Activated CD4-positive, alpha-beta T cell treated with anti-CD3 and anti-CD28 coated beads, Interleukin-2, amount 50 U/mL, for 24 hours (primary cell): ENCODE data around the gene WNK4.
A peak's percentile ranks its signal among the peaks of the same experiment; 100 is the strongest.
"Not testable (repeated sequence)": the region's sequence is repeated elsewhere in the genome, so short reads cannot be mapped to it uniquely, and the experiment has no call there.

Source experiments
- DNase-seq, 2 donors: peaks; one replicate each; pipeline ENCODE4 v3.0.0-alpha.2; 2020; ENCODE audit warnings: low read depth in 1 of 2, low spot score in 1 of 2

Gene WNK4

DNA sequence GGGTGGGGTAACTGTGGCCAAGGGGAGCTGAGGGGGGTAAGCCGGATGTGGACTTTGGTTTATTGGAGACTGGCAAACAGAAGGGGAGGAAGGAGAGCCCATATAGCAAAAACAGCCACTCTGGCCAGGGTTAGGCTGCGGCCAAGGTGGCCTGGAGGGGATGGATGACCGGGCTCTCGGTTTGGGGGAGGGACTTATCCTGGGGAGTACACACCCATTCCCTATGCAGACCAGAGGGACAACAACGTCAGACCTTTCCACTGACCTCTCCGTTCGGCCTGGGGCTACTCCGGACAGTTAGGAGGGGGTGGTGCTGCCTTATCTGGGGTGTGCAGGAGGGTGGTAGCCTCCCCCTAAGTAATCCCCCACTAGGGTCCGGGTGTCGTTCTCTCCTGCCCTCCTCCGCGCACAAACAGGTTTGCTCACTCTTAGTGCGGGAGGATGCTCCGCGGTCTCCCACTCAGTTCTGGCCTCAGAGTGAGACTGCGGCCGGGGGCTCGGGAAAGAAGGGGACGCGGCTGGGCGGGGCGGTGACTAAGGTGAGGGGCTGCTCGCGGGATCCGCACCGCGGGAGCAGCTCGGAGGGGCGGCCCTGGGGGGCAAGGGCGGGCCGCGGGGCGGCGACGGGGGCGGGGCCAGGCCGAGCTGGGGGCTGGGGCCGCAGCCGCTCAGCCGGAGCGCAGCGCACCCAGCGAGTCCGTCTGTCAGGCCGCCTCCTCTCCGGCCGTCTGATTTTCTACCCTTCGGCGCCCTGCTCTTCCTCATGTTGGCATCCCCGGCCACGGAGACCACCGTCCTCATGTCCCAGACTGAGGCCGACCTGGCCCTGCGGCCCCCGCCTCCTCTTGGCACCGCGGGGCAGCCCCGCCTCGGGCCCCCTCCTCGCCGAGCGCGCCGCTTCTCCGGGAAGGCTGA is at the start of gene WNK4:
Gene WNK4, plus strand, starts transcription at position 675 of the 915 bp plus-strand sequence. Its CDS starts 89 bp downstream, at position 764.
- no peak for DNase-seq

DNA sequence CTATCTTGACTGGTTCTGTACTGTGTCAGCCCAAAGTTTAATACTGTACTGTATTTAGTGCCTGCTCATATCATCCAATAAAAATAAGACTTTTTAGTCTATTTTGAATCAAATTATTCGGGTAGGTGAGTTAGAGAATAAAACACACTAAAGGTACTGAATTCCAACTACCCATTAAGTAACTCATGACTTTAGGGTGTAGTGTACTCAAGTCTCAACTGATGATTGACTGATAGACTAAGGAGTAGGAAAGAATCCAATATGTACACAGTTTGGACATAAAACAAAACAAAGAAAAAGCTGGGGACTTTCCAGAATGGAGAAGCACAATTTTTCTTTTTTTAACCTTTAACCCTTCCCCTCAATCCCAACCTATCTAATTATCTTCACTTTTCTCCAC is 39.7 kb upstream of the WNK4 start:
- no peak for DNase-seq

DNA sequence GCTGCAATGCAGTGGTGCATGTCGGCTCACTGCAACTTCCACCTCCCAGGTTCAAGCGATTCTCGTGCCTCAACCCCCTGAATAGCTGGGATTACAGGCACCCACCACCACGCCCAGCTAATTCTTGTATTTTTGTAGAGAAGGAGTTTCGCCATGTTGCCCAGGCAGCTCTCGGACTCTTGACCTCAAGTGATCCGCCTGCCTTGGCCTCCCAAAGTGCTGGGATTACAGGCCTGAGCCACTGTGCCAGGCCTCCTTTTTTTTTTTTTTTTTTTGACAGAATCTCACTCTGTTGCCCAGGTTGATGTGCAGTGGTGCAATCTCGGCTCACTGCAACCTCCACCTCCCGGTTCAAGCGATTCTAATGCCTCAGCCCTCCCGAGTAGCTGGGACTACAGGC is 37.5 kb upstream of the WNK4 start:
- DNase-seq: not testable (repeated sequence)

DNA sequence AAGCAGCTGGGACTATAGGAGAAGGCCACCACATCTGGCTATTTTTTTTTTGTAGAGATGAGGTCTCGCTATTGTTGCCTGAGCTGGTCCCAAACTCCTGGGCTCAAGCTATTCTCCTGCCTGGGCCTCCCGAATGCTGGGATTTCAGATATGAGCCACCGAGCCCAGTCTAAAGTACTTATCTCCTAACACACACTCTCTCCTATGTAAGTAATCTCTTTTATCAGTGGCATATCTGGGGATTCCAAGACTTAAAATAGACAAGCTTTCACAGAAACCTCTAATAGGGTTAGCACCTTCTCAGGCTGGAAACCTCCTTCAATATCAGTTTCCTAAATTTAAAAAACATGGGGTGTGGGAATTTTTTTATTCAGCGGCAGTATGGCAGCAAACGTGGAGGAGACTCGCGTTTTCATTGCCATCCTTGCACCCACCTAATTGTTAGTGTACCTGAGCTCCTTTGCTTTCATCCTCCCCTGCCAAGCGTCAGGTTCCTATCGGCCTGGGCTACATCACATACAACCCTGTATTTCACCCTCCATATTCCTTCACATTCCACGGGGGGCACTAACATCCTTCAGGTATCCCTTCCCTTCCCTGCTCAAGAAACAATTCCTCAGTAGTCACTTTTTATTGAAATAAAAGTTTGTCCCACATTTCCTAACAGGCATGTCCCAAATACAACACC is 36.7 kb upstream of the WNK4 start:
- DNase-seq: no peak

DNA sequence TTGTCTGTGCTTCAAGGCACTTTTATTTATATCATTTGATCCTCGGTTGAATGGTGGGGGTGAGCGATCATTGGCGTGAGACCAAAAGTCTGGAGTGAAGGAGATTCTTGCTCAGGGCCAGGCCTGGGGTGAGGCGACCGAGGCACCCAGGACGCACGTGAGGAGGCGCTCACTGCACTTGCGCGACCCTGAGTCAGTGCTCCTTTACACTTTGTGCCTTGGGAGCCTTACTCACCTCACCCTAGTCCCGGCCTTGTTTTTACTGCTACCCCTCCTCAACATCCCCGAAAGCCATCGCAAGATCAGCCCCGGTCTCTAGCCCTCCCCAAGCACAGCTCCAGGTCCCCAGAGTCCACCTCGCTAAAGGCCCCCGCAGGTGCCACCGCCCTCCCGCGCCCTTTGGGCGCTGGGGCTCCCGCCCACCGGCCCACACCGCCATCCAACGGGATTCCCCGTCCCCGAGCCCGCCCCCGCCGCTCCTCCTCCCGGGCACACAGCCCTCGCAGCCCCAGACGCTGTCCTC is 36.1 kb upstream of the WNK4 start:
- peak; percentile 54 to 55 for DNase-seq

DNA sequence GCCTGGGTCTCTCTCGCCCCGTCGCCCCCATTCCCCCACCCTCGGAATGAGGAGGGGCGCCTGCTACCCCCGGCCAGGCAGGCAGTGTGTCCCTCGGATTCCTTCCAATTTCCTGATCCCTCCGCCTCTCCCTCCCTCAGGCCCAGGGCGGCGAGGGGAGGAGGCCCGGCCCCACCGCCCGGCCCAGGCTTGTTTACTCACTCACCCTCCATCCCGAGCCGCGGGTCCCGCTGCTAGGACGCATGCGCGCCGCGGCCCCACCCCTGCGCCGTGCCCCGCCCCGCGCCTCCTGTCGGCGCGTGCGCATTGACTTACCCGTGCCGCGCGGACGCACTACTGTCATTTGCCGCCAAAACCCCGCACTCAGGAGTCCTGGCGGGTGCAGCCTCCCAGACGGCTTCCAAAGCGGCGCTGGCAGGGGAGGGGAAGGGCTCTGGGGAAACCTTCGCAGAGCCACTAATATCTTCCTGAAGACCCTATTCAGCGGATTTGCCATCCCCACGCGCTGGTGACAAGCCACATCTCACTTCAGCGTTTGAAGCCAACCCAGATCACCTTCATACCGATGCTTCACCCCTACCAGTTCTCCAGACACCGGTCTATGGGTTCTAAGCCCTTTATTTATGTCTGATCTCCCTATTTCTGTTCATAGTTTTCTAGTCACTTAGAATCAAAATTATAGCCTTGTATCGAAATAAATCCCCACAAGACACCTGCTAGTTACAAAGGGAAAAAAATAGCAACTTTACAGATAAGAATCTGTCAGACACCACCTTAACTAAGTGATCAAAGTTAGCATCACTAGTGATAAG is 35.4 kb upstream of the WNK4 start, which contains the start of gene EZH1:
Gene EZH1, minus strand, starts transcription at position 235 of the 812 bp plus-strand sequence. CDS start 16,099 bp downstream, outside the sequence.
- peak; percentile 86 for DNase-seq

DNA sequence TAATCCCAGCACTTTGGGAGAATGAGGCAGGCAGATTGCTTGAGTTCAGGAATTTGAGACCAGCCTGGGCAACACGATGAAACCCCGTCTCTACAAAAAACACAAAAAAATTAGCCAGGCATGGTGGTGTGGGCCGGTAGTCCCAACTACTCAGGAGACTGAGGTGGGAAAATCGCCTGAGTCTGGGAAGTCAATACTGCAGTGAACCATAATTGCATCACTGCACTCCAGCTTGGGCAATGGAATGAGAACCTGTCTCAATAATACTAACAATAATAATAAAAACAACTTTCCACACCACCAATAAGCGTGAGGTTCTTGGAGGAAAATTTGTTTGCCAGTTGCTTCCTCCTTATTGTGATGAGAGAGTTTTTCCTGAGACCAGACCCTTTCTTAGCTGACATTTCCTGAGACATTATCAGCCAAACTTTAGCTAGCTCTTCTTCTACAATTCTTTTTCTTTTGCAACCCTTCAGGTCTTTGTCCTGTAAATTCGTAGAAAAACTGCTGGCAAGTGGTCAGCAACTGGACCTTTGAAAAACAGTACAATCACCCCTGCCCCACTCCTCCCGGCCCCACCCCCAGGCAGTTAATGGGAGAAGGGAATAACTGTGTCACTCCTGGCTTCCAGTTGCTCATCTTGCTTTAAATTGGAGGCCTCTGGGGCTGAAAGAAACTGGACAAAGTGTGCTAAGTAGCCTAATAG is 32.1 kb upstream of the WNK4 start:
- DNase-seq: no peak

DNA sequence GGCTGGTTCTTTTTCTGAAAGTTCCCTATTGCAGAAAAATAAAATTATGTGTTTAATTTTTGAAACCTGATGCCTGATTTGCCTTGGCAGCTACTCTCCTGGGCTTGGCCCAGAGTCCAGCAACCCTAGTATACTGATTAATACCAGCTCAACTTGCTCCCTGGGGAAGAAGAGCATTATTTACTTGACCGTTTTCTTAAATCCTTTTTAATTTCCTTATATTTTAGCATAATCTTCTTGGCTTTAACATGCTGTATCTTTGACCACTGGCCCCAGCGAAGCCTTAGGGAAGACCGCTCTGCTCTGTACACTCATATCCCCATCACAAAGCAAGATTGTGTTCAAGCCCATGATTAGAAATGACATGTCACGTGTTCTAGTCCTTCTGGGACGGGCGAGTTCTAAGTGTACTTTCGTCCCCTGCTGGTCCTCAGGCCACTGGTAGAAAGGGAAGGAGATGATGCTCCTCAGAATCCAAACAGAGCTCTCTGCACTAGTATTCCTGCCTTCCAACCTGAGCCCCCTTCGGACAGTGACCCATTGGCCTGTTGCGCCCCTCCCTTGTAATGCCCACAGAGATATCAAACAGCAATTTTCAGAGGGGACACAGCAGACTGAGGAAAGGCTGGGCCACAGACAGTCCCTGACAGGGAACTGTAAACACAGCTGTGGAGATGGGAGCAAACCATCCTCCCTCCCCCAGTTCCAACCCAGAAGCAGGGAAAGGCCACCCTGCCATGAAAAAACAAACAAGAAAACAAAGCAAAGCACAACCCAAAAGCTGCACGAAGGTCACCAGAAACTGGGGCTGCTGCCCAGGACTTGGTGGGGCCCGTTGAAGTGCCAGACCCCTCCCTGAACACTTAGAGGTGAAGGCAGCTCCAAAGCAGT is 31.3 kb upstream of the WNK4 start:
- DNase-seq: no peak

DNA sequence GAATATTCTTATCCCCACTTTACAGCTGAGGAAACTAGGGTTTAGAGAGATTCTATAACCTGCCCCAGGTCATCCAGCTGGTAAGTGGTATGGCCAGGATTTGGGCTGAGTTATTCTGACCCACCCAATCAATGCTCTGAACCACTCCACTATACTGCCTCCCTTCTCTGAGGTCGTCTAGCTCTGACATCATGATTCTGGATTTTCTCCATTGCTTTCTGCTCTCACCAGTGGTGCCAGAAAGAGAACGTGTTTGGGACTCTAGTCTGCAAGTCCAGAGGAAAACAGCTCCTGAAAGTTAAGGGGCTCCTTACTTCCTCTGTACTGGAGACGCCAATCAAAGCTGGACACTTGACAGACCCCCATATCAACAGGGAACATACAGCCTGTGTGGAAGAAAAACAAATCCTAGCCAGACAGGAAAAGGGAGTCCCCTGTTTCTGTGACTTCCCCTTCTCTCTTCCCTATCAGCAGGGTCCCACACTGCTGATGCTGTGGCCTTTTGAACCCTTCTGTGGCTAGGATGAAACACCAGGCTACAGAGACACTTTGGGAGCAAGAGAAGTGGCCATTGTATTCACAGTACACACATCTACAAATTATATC is 29.6 kb upstream of the WNK4 start:
- DNase-seq: no peak

DNA sequence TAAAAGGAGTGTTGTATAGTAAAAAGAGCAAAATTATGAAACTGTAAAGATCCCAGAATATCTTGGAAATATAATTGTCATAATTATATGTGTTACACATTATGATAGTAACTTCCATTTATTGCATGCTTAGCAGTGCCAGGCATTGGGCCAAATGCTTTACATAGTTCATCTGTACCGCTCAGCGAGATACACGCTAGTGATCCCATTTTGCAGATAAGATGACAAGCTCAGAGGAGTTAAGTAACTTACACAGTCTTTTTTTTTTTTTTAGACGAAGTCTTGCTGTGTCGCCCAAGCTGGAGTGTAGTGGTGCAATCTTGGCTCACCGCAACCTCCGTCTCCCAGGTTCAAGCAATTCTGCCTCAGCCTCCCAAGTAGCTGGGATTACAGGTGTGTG is 28.8 kb upstream of the WNK4 start:
- DNase-seq: no peak

DNA sequence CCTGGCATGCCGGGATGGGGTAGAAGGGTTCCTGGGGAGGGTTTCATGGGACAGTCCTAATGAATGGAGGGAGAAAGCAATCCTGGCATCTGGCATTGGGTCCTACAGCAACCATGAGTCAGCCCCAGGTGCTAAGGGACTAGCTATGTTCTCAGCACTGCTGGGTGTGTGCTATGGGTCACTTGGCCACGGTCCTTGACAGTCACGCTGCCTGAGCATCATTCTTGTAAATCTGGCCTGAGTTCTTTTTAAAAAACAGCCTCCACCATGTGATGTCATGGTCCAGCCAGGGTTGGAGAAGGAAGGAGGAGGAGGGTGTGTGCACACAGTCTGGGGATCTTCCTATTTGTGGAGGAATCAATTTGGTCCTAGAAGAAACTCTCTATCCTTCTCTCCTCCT is 25.6 kb upstream of the WNK4 start:
- no peak for DNase-seq

DNA sequence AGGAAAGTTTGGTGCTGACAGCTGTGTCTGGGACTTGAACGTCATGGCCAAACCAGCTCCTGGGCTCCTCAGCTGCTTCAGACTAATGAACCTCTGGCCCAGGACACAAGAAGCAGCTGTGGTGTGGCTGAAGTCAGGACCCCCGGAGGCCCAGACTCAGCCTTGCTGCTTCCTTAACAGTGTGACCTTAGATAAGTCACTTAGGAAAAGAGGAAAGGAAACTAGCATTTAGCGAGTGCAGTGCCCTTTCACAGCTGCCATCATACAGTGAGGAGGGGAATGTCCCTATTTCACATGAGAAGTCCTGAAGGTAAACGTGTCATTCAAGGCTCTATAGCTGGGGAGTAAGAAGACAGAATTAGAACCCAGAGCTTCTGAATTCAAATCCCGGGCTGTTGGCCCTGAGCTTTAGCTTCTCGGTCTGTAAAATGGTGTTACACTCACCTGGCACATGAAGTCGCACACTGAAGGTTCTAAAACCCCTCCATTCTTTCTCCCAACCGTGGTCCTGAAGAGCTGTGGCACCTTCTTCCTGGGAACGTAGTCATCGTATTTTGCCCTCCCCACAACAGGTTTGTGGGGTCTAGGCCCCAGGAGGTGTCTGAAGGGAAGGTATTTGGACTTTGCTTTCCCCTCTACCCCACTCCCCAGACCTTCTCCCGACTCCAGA is 20.3 kb upstream of the WNK4 start:
- no peak for DNase-seq

DNA sequence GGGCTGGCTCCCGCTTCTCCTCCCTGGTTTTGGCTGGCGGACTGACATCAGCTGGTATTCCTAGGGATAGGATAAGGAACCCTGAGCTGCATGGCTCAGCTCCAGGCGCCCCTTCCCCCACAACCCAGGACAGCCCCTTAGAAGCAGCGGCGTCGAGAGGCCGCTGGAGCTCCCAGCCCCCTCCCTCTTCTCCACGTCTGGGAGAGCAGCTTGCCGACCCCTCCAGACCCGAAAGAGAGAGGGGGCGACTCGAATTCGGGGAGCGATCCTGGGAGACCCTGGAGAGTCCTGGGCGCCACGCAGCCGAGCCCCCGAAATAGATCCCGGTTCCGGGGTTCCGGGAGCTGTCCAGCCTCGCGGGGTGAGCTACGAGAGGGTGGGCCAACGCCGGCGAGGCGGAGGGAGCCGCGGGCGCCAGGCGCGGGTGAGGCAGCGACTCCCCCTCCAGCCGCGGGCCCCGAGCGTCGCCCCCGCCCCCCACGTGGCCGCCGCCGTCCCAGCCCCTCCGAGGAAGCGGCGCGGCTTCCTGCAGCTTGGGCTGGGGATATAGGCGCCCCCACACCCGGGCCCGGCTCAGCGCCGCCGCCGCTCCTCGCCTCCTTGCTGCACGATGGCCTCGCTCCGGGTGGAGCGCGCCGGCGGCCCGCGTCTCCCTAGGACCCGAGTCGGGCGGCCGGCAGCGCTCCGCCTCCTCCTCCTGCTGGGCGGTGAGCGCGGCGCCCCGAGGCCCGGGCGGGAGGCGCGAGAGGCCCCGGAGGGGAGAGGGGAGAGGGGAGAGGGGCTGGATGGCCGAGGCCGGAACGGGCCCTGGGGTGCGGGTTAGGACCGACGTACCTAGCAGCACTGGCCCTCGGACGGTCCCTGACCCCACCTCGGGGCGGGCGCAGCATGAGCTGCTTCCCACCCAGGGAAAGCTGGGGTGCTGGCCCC is 19.5 kb upstream of the WNK4 start, which contains the start of gene RAMP2:
Gene RAMP2, plus strand, starts transcription at position 576 of the 930 bp plus-strand sequence. Its CDS starts 35 bp downstream, at position 611.
- no peak for DNase-seq

DNA sequence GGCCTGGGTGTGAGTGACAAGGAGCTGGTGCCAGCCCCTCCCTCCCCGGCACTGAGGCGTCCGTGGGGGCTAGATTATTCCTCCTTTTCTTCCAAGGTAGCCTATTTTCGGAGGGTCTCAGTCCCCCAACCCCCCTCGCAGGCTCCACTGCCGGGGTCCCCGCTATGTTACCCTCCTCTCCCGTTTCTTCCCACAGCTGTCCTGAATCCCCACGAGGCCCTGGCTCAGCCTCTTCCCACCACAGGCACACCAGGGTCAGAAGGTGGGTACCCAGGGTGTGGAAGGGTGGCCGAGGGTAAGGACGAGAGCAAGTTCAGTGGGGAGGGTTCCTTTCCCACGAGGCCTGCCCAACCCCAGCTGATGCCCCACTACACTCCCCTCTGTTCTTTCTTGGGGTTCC is 18.8 kb upstream of the WNK4 start:
- DNase-seq: no peak

DNA sequence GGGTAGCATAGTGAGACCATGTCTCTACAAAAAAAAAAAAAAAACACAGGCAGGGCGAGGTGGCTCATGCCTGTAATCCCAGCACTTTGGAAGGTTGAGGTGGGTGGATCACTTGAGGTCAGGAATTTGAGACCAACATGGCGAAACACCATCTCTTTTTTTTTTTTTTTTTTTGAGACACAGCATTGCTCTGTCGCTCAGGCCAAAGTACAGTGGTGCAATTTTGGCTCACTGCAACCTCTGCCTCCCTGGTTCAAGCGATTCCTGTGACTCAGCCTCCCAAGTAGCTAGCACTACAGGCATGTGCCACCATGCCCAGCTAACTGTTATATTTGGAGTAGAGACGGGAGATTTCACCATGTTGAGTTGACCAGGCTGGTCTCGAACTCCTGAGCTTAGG is 14.3 kb upstream of the WNK4 start:
- no peak for DNase-seq

DNA sequence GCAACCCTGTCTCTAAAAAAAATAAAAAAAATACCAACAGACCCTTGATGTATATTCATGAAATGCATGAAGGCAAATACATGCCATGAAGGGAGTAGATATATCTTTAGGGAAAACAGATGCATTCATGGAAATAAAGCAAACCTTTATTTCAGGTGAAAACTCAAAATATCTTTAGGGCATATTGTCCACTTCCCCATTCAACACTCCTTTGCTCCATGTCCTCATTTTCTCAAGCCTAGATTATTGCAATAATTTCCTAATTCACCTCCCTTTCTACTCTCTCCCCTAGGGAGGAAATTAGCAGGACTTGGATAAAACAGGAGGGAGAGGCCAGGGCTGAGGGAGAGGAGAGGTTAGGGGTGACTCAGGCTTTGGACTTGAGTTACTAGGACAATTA is 12.9 kb upstream of the WNK4 start:
- DNase-seq: no peak

DNA sequence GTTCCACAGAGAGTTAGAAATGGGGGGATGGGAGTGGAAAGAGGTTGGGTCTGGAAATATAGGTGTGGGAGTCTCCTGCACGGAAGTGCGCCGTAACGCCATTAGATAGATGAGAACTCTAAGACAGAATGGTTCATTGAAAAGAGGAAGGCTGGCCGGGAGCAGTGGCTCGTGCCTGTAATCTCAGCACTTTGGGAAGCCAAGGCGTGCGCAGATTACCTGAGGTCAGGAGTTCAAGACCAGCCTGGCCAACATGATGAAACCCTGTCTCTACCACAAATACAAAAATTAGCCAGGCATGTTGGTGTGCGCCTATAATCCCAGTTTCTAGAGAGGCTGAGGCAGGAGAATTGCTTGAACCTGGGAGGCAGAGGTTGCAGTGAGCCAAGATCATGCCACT is 12.4 kb upstream of the WNK4 start:
- not testable (repeated sequence) for DNase-seq
